Spleen (tissue), 11 donors: ENCODE results near the gene FBXW5. TPM values are rescaled to one million over a fixed set of nuclear protein-coding genes. Genes with fewer than 3 reads are reported as not detected.

Experiments
- DNase-seq: peaks from one replicate; pipeline ENCODE4 v3.0.0-alpha.2; 2020
- H3K27ac ChIP-seq, 8 donors: fragments of 200-600 bp; sonication (generic) in 7 of 8; 1 replicate in 4 of 8; 2 replicates in 4 of 8; pipeline versions ENCODE4 v1.5.0 to v1.8.0; 2016 to 2021; ENCODE audit warnings: inconsistent platforms in 4 of 8, mild to moderate bottlenecking in 4 of 8, moderate library complexity in 1 of 8
- H3K27me3 ChIP-seq, 7 donors: fragments of 200-600 bp; sonication (generic) in 6 of 7; replicated peaks in 1 of 7; 1 replicate in 4 of 7; 2 replicates in 3 of 7; pipeline versions ENCODE4 v1.5.0 to v1.8.0; 2016 to 2021; ENCODE audit warnings: inconsistent platforms in 3 of 7, mild to moderate bottlenecking in 1 of 7
- H3K36me3 ChIP-seq, 6 donors: fragments of 200-600 bp; sonication (generic) in 5 of 6; 1 replicate in 4 of 6; 2 replicates in 2 of 6; pipeline versions ENCODE4 v1.5.0 to v1.8.0; 2016 to 2021; ENCODE audit warnings: inconsistent platforms in 2 of 6
- H3K4me1 ChIP-seq, 6 donors: fragments of 200-600 bp; sonication (generic) in 5 of 6; 1 replicate in 3 of 6; 2 replicates in 3 of 6; pipeline versions ENCODE4 v1.5.0 to v1.8.0; 2016 to 2021; ENCODE audit warnings: inconsistent platforms in 3 of 6
- H3K4me3 ChIP-seq, 8 donors: fragments of 200-600 bp; sonication (generic) in 7 of 8; 1 replicate in 4 of 8; 2 replicates in 4 of 8; pipeline versions ENCODE4 v1.5.0 to v1.8.0; 2016 to 2021; ENCODE audit warnings: inconsistent platforms in 4 of 8, mild to moderate bottlenecking in 4 of 8, moderate library complexity in 2 of 8
- H3K9me3 ChIP-seq, 8 donors: fragments of 200-600 bp; sonication (generic) in 7 of 8; 1 replicate in 4 of 8; 2 replicates in 4 of 8; pipeline versions ENCODE4 v1.5.0 to v1.8.0; 2016 to 2021; ENCODE audit warnings: inconsistent platforms in 4 of 8
- CTCF ChIP-seq, 11 experiments: fragments of 200-600 bp in 7 of 11; fragments of 450-650 bp in 4 of 11; sonication (generic) in 4 of 11; IDR thresholded peaks in 8 of 11; conservative IDR thresholded peaks in 3 of 11; 1 replicate in 7 of 11; 2 replicates in 4 of 11; pipeline versions ENCODE4 v1.4.0 to v1.8.0; 2016 to 2021; ENCODE audit warnings: antibody characterized with exemption in 11 of 11, inconsistent platforms in 4 of 11, mild to moderate bottlenecking in 1 of 11
- POLR2A ChIP-seq, 3 donors: fragments of 450-650 bp; IDR thresholded peaks; one replicate each; pipeline ENCODE4 v1.5.1; 2017; ENCODE audit warnings: antibody characterized with exemption in 3 of 3, mild to moderate bottlenecking in 1 of 3
- POLR2AphosphoS5 ChIP-seq, 3 donors: sonication (generic); formaldehyde crosslinking; IDR thresholded peaks; one replicate each; pipeline ENCODE4 v1.5.1; 2017; ENCODE audit warnings: antibody characterized with exemption in 3 of 3
- WGBS, 5 donors: extraction: QIAGEN DNeasy Blood & Tissue Kit in 3 of 5; methylation state at CpG; one replicate each; pipeline versions ENCODE4 v1.1.5 to v1.1.7; 2013 to 2018; 5-methylcytosine and 5-hydroxymethylcytosine counted together
- intact Hi-C: fragments of 100-400 bp; cut with DNase I; formaldehyde crosslinking; loops from one replicate; pipeline ENCODE4 v1.15.0; 2023; ENCODE audit warnings: low total_unique reads
- polyA plus RNA-seq, 3 donors: library from polyadenylated mRNA; stranded (reverse); fragments of 200-250 nt; gene quantifications; one replicate each; pipeline ENCODE4 v1.2.1, GENCODE V29; 2013
- total RNA-seq, 7 donors: library from RNA; depleted of rRNA in 3 of 7; stranded (reverse); fragments of >200 nt in 3 of 7; fragmentation: NEBNext Ultra II Directional in 4 of 7; extraction: Animal tissue kit (Norgen Biotek cat#: 25700) in 4 of 7; gene quantifications; one replicate each; pipeline versions ENCODE4 v1.1.0 to v1.2.1, GENCODE V29; 2016 to 2021
- donor health status: healthy with polysubstance abuse.
- donor health status: DM: no; HTN: no; CAD: no; lungs with moderate emphysema.
- donor health status: DM: no; HTN: no; CAD: no.
- donor health status: Bipolar disorder and iron deficiency.
- donor health status: healthy.
- donor health status: DM: no; HTN: no; CAD: no.
- donor health status: DM: yes; HTN: yes; CAD: no.

FBXW5 gene
- total and polyA plus RNA-seq, 10 donors: 90.8 to 170 (median 114) TPM

DNA sequence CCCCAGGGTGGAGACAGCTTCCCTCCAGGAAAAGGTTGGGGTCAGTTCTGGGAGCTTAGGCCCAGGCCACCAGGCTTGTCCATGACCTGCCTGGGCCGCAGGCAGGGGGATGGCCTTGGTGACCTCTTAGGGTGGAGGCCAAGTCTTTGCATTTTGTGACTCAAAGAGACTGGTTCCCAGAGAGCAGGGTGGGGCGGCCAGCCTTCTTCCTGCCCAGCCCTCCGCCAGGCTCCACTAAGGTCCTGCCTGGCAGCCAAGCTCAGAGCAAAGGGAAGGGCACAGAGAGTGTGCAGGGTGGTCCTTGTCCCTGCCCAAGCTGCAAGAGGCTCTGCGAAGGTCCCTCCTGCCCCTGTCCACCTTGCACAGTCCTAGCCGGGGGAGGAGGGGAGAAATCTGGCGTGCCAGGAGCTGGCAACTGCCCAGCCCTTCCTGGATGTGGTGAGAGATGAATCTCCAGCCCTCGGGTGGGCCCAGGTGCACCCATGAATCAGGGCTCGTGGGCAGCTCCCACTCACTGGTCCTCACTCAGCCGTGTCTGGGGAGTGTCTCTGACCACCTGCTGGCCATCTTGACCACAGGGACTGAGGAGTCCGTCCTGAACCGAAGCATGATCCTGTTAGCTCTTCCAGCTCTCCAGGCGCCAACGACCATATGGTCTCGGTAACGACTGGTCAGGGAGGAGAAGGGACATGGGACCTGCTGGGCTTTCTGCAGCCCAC lies 30.4 kb upstream of the FBXW5 start:
- Histone ChIP-seq H3K4me3 (peak overlapping the region in 4 of 8 donors; percentile 4 to 35 (median 16)), H3K4me1 (peaks cover 19 to 86% (median 60%) of the 10 kb centered on the region in 6 donors), H3K36me3 (no peaks in the 10 kb centered on the region), H3K27ac (peak overlapping the region; percentile 55 to 84 (median 76)), H3K27me3 (peaks cover 0 to 46% (median 9%) of the 10 kb centered on the region in 7 donors), H3K9me3 (no peaks in the 10 kb centered on the region)
- DNase-seq: no peak
- intact Hi-C loops: no loop called here
- 33 to 69% (median 48%) methylated on average over 3 to 15 of the region's 15 CpGs for WGBS, 5 donors
- TF ChIP-seq POLR2A (IDR thresholded peaks at IDR 0.05) (no peak), CTCF (IDR thresholded peaks at IDR 0.05 in 8 of 11, conservative IDR thresholded peaks at IDR 0.05 in 3 of 11) (no peak), POLR2AphosphoS5 (IDR thresholded peaks at IDR 0.05) (peak; percentile 38 to 81 (median 76))

GRCh38 chr9:136973618-136974617 lies 29.4 kb upstream of the FBXW5 start:
- Histone ChIP-seq H3K4me1 (peaks cover 19 to 76% (median 55%) of the 10 kb centered on the region in 6 donors), H3K4me3 (no peak overlapping the region), H3K36me3 (no peaks in the 10 kb centered on the region), H3K27me3 (peaks cover 0 to 35% (median 9%) of the 10 kb centered on the region in 7 donors), H3K9me3 (no peaks in the 10 kb centered on the region), H3K27ac (peak overlapping the region in 7 of 8 donors; percentile 27 to 84 (median 77))
- 69 to 87% (median 79%) methylated on average over 27 to 29 of the region's 29 CpGs for WGBS, 5 donors
- TF ChIP-seq POLR2AphosphoS5 (IDR thresholded peaks at IDR 0.05): no peak
- intact Hi-C loops: no loop called here
- DNase-seq: no peak

- Histone ChIP-seq H3K36me3 (no peaks in the 10 kb centered on the region), H3K4me3 (no peak overlapping the region), H3K27ac (peak overlapping the region in 5 of 8 donors; percentile 74 to 84 (median 79)), H3K9me3 (no peaks in the 10 kb centered on the region), H3K4me1 (peaks cover 19 to 73% (median 51%) of the 10 kb centered on the region in 6 donors), H3K27me3 (peaks cover 0 to 25% (median 5%) of the 10 kb centered on the region in 7 donors)
- WGBS, 5 donors: 58 to 68% (median 68%) methylated on average over 12 to 13 of the region's 13 CpGs
- TF ChIP-seq POLR2AphosphoS5 (IDR thresholded peaks at IDR 0.05): peak in 1 of 3 donors; percentile 20
- TF ChIP-seq POLR2A (IDR thresholded peaks at IDR 0.05): no peak
- intact Hi-C loops: no loop called here
- DNase-seq: no peak
Measured at GRCh38 chr9:136972743-136973142, 28.2 kb upstream of the FBXW5 start.

- peaks cover 0 to 20% (median under 1%) of the 10 kb centered on the region in 7 donors for H3K27me3 ChIP-seq
- no peak for DNase-seq
- intact Hi-C loops: no loop called here
- H3K9me3 ChIP-seq: no peaks in the 10 kb centered on the region
- TF ChIP-seq POLR2A (IDR thresholded peaks at IDR 0.05): no peak
- TF ChIP-seq CTCF (IDR thresholded peaks at IDR 0.05 in 8 of 11, conservative IDR thresholded peaks at IDR 0.05 in 3 of 11): no peak
- peak overlapping the region in 1 of 8 donors; percentile 84 for H3K27ac ChIP-seq
- no peaks in the 10 kb centered on the region for H3K36me3 ChIP-seq
- WGBS, 5 donors: 70 to 83% (median 78%) methylated on average over 4 to 11 of the region's 11 CpGs
- H3K4me1 ChIP-seq: peaks cover 19 to 69% (median 48%) of the 10 kb centered on the region in 6 donors
- no peak overlapping the region for H3K4me3 ChIP-seq
Measured at GRCh38 chr9:136972335-136972734, 27.8 kb upstream of the FBXW5 start.
